Measurements from ENCODE around the gene CTNNA3. TPM values are rescaled to one million over a fixed set of nuclear protein-coding genes. Genes with fewer than 3 reads are reported as not detected.

Gene CTNNA3
- total RNA-seq, 4 donors from 2014 or later = under 0.01 to 0.38 (median 0.27) TPM

DNA sequence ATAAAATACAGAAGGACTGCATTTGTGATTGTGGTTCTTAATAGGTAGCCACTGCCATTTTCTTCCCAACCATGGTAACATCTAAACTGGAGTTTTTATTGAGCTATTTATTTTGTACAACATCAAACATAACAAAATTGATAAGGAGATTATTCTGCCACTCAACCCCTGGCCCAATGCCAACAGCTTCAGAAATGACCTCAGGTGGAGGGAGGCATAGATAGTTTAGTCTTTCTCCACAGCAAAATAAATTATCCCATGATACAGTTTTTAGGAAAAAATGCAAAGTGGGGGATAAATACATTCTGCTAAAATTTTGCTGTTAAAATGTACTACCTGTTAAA is 712.5 kb downstream of the CTNNA3 start:
- TF ChIP-seq, protein P1, sequence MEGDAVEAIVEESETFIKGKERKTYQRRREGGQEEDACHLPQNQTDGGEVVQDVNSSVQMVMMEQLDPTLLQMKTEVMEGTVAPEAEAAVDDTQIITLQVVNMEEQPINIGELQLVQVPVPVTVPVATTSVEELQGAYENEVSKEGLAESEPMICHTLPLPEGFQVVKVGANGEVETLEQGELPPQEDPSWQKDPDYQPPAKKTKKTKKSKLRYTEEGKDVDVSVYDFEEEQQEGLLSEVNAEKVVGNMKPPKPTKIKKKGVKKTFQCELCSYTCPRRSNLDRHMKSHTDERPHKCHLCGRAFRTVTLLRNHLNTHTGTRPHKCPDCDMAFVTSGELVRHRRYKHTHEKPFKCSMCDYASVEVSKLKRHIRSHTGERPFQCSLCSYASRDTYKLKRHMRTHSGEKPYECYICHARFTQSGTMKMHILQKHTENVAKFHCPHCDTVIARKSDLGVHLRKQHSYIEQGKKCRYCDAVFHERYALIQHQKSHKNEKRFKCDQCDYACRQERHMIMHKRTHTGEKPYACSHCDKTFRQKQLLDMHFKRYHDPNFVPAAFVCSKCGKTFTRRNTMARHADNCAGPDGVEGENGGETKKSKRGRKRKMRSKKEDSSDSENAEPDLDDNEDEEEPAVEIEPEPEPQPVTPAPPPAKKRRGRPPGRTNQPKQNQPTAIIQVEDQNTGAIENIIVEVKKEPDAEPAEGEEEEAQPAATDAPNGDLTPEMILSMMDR (IDR thresholded peaks at IDR 0.05; ENCODE audit: low read depth) = no peak

DNA sequence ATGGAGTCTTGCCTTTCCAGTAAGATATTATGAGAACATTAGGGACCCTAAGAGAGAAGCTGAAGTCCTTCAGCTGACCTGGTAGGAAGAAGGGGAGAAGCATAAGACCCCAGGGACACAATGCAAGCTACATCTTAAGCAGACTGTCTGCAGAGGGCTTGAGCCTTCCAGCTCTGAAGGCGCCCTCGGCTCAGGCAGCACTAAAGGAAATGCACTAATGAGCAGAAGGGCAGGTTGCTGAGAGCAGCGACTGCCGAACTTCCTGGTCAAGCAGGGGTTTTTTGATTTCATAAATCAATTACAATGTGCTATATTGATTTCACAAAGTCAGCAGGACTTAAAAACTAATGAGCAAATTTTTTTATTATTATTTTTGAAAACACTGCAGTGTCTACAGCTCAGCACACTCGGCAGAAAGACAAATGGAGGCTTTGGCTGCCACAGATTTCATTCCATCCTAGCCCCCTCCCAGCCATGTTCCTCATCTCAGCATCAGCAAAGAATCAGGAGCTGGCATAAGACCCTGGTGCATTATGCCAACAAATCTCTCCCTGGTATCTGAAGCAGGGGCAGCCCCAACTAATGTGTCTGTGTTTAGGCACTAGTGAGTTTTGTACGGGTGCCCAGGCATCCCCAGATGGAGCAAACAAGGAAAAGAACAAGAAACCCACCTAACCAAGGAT is 713.1 kb downstream of the CTNNA3 start:
- TF ChIP-seq, protein P1 (IDR thresholded peaks at IDR 0.05; ENCODE audit: low read depth) = no peak

DNA sequence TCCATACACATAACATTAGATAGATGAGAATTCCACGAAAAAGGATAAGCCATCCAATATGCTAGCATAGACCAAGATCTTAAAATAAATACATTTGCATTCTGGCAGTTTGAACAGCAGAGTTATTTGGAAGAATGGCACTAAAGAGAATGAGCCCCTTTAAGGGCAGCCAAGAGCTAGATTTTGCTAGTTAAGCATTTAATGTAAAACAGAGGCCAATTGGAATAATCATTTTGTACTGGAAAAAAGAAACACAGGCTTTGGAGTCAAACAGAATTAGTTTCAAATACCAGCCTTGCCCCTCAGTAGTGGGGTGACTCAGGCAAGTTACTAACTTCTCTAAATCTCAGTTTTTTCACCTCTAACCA is 714.0 kb downstream of the CTNNA3 start:
- TF ChIP-seq, protein P1 (IDR thresholded peaks at IDR 0.05; ENCODE audit: low read depth) = no peak

GRCh38 chr10:66981361-66982052 is 714.5 kb downstream of the CTNNA3 start:
- TF ChIP-seq, protein P1 (IDR thresholded peaks at IDR 0.05; ENCODE audit: low read depth) = no peak

GRCh38 chr10:66980246-66980815 is 715.7 kb downstream of the CTNNA3 start:
- TF ChIP-seq, protein P1 (IDR thresholded peaks at IDR 0.05; ENCODE audit: low read depth) = no peak

DNA sequence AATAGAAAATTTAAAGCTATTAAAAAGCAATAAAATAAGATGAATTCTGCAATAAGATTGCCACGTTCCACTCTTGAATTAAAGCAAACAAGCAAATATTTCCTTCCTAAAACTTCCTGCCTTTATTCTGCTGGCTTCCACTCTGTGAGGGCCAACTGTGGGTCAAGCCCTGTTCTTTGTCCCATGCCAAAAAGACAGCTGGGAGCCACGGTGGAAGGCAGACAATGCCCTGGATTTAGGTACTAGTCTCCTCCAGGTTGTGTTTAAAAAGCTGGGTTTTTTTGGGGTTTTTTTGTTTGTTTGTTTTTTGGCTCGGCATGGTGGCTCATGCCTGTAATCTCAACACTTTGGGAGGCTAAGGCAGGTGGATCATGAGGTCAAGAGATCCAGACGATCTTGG is 731.0 kb downstream of the CTNNA3 start:
- TF ChIP-seq, protein P1 (IDR thresholded peaks at IDR 0.05; ENCODE audit: low read depth) = no peak

DNA sequence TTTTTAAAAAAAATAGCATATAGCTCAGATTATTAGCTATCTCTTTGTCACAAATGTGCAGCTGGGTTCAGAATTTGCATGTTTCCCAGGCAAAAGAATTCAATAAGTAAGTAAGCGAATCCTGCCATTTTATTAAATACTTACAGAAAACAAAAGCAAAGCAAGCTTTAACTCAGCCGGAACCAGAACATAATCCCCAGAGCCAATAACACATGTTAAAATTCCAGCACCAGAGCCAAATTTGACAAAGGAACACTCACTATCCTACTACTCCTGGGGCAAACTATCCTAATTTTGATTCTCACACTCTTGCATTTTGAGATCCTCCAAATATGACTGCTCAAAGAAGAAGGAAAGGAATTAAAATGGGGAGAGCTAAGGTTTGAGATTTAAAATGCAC is 737.5 kb downstream of the CTNNA3 start:
- TF ChIP-seq, protein P1 (IDR thresholded peaks at IDR 0.05; ENCODE audit: low read depth) = no peak

Measured in subcutaneous adipose tissue (tissue), 4 donors.